Mesendoderm (in vitro differentiated cells): ENCODE results near the gene PADI3.

Experiments
- DNase-seq: peaks from one replicate; pipeline ENCODE4 v3.0.0; 2013
- H2AK5ac ChIP-seq: 2 replicates; pipeline ENCODE4 v1.6.1; 2013; ENCODE audit warnings: low read length, inconsistent platforms
- H2BK120ac ChIP-seq: 2 replicates; pipeline ENCODE4 v1.6.1; 2013; ENCODE audit warnings: low read depth, mild to moderate bottlenecking, low read length, moderate library complexity, mixed read lengths
- H2BK15ac ChIP-seq: replicated peaks from 2 replicates; pipeline ENCODE4 v1.6.1; 2013; ENCODE audit warnings: low read depth, mild to moderate bottlenecking, moderate library complexity
- H2BK5ac ChIP-seq: 2 replicates; pipeline ENCODE4 v1.6.1; 2013; ENCODE audit warnings: low read length, inconsistent platforms
- H3K18ac ChIP-seq: 2 replicates; pipeline ENCODE4 v1.6.1; 2013; ENCODE audit warnings: mild to moderate bottlenecking, low read length, mixed read lengths
- H3K23ac ChIP-seq: one replicate; pipeline ENCODE4 v1.6.1; 2013; ENCODE audit warnings: low read length
- H3K27ac ChIP-seq: 2 replicates; pipeline ENCODE4 v1.5.1; 2013; ENCODE audit warnings: low read depth, mild to moderate bottlenecking, inconsistent platforms, low read length, moderate library complexity
- H3K27me3 ChIP-seq: 2 replicates; pipeline ENCODE4 v1.6.1; 2013; ENCODE audit warnings: low read length, control low read depth, mild to moderate bottlenecking, inconsistent platforms; ENCODE audit not compliant: insufficient read depth, poor library complexity
- H3K36me3 ChIP-seq: 2 replicates; pipeline ENCODE4 v1.6.1; 2013; ENCODE audit warnings: low read length, inconsistent platforms; ENCODE audit not compliant: control insufficient read depth, insufficient read depth
- H3K4ac ChIP-seq: one replicate; pipeline ENCODE4 v1.6.1; 2013; ENCODE audit warnings: low read depth, mild to moderate bottlenecking, low read length, moderate library complexity
- H3K4me1 ChIP-seq: 2 replicates; pipeline ENCODE4 v1.6.1; 2013; ENCODE audit warnings: low read depth, low read length, inconsistent platforms; ENCODE audit not compliant: control insufficient read depth
- H3K4me2 ChIP-seq: 2 replicates; pipeline ENCODE4 v1.6.1; 2013; ENCODE audit warnings: low read length
- H3K4me3 ChIP-seq: 2 replicates; pipeline ENCODE4 v1.5.1; 2013; ENCODE audit warnings: mild to moderate bottlenecking, low read length
- H3K56ac ChIP-seq: one replicate; pipeline ENCODE4 v1.6.1; 2013; ENCODE audit warnings: low read length
- H3K79me1 ChIP-seq: 2 replicates; pipeline ENCODE4 v1.6.1; 2013; ENCODE audit warnings: low read length, inconsistent platforms
- H3K79me2 ChIP-seq: 2 replicates; pipeline ENCODE4 v1.6.1; 2013; ENCODE audit warnings: mild to moderate bottlenecking, low read length; ENCODE audit not compliant: control insufficient read depth, insufficient read depth
- H3K9ac ChIP-seq: 2 replicates; pipeline ENCODE4 v1.6.1; 2013; ENCODE audit warnings: low read length, inconsistent platforms
- H4K5ac ChIP-seq: one replicate; pipeline ENCODE4 v1.6.1; 2013; ENCODE audit warnings: low read length
- H4K8ac ChIP-seq: one replicate; pipeline ENCODE4 v1.6.1; 2013; ENCODE audit warnings: low read depth, mild to moderate bottlenecking, control low read depth, low read length, moderate library complexity
- WGBS: extraction: QIAGEN DNeasy Blood & Tissue Kit; methylation state at CpG from one replicate; pipeline ENCODE4 v1.1.7; 2013; ENCODE audit warnings: low lambda C conversion rate, missing lambda C conversion rate; ENCODE audit not compliant: insufficient coverage; ENCODE audit errors: extremely low coverage; 5-methylcytosine and 5-hydroxymethylcytosine counted together

PADI3 gene

GRCh38 chr1:17313530-17314309 lies 64.8 kb downstream of the PADI3 start:
- no peaks in the 10 kb centered on the region for H3K27me3 ChIP-seq
- no CpG with 5 or more reads among the region's 9 CpGs for WGBS
- H3K23ac ChIP-seq, result no peak overlapping the region

DNA sequence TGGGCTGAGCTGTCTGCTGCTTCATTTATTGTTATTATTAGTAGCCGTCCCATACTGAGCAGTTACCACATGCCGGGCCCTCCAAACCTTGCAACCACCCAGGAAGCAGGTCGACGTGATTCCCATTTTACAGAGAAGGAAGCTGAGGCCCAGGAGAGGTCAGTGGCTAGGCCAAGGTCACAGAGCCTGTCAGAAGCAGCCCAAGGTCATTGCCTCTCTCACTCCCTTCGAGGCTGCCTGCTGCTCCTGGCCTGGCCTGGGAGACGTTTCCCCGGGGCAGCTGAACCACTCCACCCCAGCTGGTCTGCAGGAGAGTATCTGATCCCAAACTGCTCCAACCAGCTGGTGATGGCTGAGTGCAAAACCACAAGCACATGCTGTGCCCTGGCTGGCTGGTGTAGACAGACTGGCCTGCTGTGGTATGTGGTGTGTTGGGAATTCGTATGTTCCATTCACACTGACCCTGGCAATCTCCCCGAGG lies 65.6 kb downstream of the PADI3 start:
- H3K23ac ChIP-seq, result no peak overlapping the region
- H3K79me1 ChIP-seq, result no peaks in the 10 kb centered on the region
- H3K27ac ChIP-seq, result no peak overlapping the region
- peaks cover 4% of the 10 kb centered on the region for H3K4me1 ChIP-seq
- H3K4me2 ChIP-seq, result no peak overlapping the region
- WGBS, result no CpG with 5 or more reads among the region's 9 CpGs
- H3K9ac ChIP-seq, result no peak overlapping the region
- H2BK5ac ChIP-seq, result no peak overlapping the region
- no peak overlapping the region for H4K5ac ChIP-seq
- H3K18ac ChIP-seq, result no peak overlapping the region
- no peak overlapping the region for H2BK120ac ChIP-seq
- H4K8ac ChIP-seq, result no peak overlapping the region
- no peaks in the 10 kb centered on the region for H3K27me3 ChIP-seq
- H2BK15ac ChIP-seq, result no peak overlapping the region
- no peak overlapping the region for H3K56ac ChIP-seq
- DNase-seq, result peak; percentile 29
- no peaks in the 10 kb centered on the region for H3K79me2 ChIP-seq
- H3K36me3 ChIP-seq, result no peaks in the 10 kb centered on the region
- H2AK5ac ChIP-seq, result peak overlapping the region; percentile 38
- H3K4me3 ChIP-seq, result no peak overlapping the region
- no peak overlapping the region for H3K4ac ChIP-seq

More at GRCh38 chr1:17313530-17314309, 64.8 kb downstream of the PADI3 start:
- Histone ChIP-seq H3K4me2 (no peak overlapping the region), H3K79me2 (no peaks in the 10 kb centered on the region), H3K4me3 (no peak overlapping the region), H3K79me1 (no peaks in the 10 kb centered on the region), H2BK120ac (no peak overlapping the region), H3K36me3 (no peaks in the 10 kb centered on the region), H4K8ac (no peak overlapping the region), H3K18ac (no peak overlapping the region), H4K5ac (no peak overlapping the region), H3K56ac (no peak overlapping the region), H3K4ac (no peak overlapping the region), H3K4me1 (peaks cover 4% of the 10 kb centered on the region), H2BK15ac (no peak overlapping the region), H2AK5ac (no peak overlapping the region), H3K27ac (no peak overlapping the region), H3K9ac (no peak overlapping the region), H2BK5ac (no peak overlapping the region)
- DNase-seq, result no peak

DNA sequence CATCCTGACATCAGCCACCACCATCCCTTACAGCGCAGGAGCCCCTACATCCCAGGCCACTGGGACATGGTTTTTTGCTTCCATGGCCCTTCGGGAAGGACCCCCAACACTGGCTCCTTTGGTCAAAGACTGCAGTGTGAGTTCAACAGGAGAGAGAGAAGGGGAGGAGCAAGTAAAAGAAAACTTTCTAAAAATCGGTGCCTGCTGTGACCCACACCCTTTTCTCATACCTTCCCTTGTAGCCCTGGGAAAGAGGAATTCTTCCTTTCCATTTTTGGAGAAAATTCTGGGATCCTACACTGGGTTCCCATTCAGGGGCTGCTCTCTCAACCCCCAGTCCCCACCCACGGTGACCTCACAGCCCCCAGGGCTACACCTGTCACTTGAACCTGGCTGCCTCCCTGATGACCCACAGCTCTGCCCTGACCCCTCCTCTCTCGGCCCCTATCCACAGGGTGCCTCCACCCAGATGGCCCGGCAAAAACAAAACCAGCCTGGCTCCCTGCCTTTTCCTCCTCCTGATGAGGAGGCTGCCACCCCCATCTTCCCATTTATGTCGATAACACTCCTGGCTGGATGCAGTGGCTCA lies 66.7 kb downstream of the PADI3 start:
- Histone ChIP-seq H3K79me1 (no peaks in the 10 kb centered on the region), H3K79me2 (no peaks in the 10 kb centered on the region), H3K4me2 (no peak overlapping the region), H3K4ac (no peak overlapping the region), H3K18ac (no peak overlapping the region), H2AK5ac (no peak overlapping the region), H2BK5ac (no peak overlapping the region), H3K23ac (no peak overlapping the region), H3K56ac (no peak overlapping the region), H4K5ac (no peak overlapping the region), H3K9ac (no peak overlapping the region), H3K27me3 (no peaks in the 10 kb centered on the region), H4K8ac (no peak overlapping the region), H3K27ac (no peak overlapping the region), H2BK15ac (no peak overlapping the region), H3K36me3 (no peaks in the 10 kb centered on the region), H3K4me1 (no peaks in the 10 kb centered on the region), H3K4me3 (no peak overlapping the region), H2BK120ac (no peak overlapping the region)
- DNase-seq, result peak; percentile 73
- no CpG with 5 or more reads among the region's 7 CpGs for WGBS

- Histone ChIP-seq H3K27ac (no peak overlapping the region), H3K27me3 (no peaks in the 10 kb centered on the region), H2BK120ac (no peak overlapping the region), H3K18ac (no peak overlapping the region), H3K4me3 (no peak overlapping the region), H3K9ac (no peak overlapping the region), H3K36me3 (no peaks in the 10 kb centered on the region), H4K8ac (no peak overlapping the region), H3K79me1 (no peaks in the 10 kb centered on the region), H2AK5ac (no peak overlapping the region), H2BK5ac (no peak overlapping the region), H3K4me2 (no peak overlapping the region), H3K79me2 (no peaks in the 10 kb centered on the region), H3K56ac (no peak overlapping the region), H3K23ac (no peak overlapping the region), H4K5ac (no peak overlapping the region), H2BK15ac (no peak overlapping the region), H3K4me1 (no peaks in the 10 kb centered on the region), H3K4ac (no peak overlapping the region)
- DNase-seq, result no peak
- WGBS, result no CpG with 5 or more reads among the region's 9 CpGs
These were observed 67.8 kb downstream of the PADI3 start for GRCh38 chr1:17316704-17317103.

- no peak overlapping the region for H3K23ac ChIP-seq
- no peak overlapping the region for H4K8ac ChIP-seq
- H3K4me2 ChIP-seq, result no peak overlapping the region
- H3K27me3 ChIP-seq, result no peaks in the 10 kb centered on the region
- no peak overlapping the region for H3K56ac ChIP-seq
- no peak for DNase-seq
- no peak overlapping the region for H2BK120ac ChIP-seq
- no peak overlapping the region for H2AK5ac ChIP-seq
- no peaks in the 10 kb centered on the region for H3K79me1 ChIP-seq
- H2BK5ac ChIP-seq, result no peak overlapping the region
- no peak overlapping the region for H3K18ac ChIP-seq
- H2BK15ac ChIP-seq, result no peak overlapping the region
- no peak overlapping the region for H3K4ac ChIP-seq
- no CpG with 5 or more reads among the region's 6 CpGs for WGBS
- H3K4me1 ChIP-seq, result no peaks in the 10 kb centered on the region
- H4K5ac ChIP-seq, result no peak overlapping the region
- no peak overlapping the region for H3K9ac ChIP-seq
- H3K4me3 ChIP-seq, result no peak overlapping the region
- no peak overlapping the region for H3K27ac ChIP-seq
- H3K79me2 ChIP-seq, result no peaks in the 10 kb centered on the region
- H3K36me3 ChIP-seq, result no peaks in the 10 kb centered on the region
These were observed 69.4 kb downstream of the PADI3 start for GRCh38 chr1:17318262-17318661.
